ENCODE results near the gene NDRG3.

DNA sequence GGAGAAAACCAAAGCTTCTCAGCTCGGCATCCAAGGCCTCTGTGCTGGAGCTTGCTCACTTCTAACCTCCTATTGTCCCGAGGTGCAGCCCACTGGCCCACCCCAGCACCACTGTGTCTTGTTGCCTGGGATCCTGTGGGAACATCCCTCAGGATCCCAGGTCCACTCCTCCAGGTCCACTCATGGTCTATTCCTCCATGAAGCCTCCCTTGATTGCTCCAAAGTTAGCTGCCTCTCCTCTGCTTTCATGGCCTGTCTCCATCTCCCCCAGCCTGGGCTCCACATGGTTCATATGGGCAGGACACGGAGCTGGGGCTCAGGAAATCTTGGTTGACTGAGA lies 113.8 kb downstream of the NDRG3 start:
- TF ChIP-seq, protein P1, sequence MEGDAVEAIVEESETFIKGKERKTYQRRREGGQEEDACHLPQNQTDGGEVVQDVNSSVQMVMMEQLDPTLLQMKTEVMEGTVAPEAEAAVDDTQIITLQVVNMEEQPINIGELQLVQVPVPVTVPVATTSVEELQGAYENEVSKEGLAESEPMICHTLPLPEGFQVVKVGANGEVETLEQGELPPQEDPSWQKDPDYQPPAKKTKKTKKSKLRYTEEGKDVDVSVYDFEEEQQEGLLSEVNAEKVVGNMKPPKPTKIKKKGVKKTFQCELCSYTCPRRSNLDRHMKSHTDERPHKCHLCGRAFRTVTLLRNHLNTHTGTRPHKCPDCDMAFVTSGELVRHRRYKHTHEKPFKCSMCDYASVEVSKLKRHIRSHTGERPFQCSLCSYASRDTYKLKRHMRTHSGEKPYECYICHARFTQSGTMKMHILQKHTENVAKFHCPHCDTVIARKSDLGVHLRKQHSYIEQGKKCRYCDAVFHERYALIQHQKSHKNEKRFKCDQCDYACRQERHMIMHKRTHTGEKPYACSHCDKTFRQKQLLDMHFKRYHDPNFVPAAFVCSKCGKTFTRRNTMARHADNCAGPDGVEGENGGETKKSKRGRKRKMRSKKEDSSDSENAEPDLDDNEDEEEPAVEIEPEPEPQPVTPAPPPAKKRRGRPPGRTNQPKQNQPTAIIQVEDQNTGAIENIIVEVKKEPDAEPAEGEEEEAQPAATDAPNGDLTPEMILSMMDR (IDR thresholded peaks at IDR 0.05; ENCODE audit: insufficient read depth, low read depth, low read length), result no peak
- TF ChIP-seq EZH2 (IDR thresholded peaks at IDR 0.05; ENCODE audit: insufficient read depth, low read length), result no peak

Data from astrocyte (in vitro differentiated cells and primary cell).